ENCODE results near the gene PTPRC.

The PTPRC gene

DNA sequence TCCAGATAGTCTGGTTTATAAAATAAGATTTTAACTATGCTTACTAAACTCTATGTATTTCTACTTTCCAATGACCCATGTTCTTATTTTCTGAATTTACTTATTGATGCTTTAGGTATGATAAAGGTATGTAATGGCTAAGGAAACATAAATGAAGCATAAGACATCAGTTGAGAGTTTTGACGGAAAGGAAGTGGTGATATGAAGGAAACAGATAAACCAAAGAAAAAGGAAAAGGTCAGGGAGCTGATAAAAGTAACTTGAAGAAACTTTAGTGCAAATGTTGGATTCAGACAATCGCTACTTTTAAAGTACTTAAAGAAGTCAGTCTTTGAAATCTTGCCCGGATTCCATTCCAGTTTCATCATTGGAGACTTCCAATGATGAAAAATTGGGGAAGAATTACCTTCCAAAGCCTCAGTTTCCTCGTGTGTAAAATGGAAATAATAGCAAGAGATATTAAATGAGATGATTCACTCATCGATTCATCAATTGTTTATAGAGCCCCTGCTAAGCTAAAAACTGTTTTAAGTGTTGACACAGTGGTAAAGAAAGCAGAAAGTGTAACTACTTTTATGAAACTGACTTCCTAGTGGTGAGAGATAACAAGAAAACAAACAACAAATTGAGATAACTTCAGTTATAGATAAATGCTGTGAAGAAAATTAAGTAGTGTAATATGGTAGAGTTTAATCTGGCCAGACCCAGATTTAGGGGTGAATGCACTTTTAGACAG, 10.6 kb downstream of the PTPRC start:
- no peak for DNase-seq

DNA sequence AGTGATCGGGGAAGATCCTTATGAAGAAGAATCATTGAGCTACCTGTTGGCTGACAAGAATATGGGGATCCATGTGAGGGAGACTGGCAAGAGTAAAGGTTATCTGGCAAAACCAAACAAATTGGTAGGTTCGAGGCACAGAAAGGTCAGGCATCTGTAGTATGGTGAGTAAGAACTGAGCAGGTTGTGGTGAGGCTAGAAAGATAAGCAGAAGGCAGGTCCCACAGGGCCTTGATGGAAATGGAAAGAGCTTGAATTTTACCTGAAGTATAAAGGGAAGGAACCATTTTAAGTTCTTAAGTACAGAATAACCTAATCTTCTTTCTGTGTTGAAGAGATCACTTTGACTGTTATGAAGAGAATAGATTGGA, 11.1 kb downstream of the PTPRC start:
- DNase-seq: no peak

DNA sequence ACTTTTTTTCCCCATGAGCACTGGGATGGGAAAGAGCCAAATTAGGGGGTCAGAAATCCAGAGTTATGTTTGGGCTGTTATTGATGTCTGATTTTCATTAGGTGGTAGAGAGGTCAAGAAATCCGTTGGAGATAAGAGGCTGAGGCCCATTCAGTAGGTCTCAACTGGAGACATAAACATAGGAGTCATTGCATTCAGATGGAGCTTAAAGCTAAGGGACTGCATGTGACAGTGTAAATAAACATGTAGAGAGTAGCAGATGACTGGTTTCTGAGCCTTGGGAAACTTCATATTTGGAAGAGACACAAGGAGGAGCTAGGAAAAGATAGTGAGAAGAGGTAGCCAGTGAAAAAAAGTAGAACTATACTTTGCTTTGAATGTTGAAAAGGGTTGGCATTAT, 11.7 kb downstream of the PTPRC start:
- no peak for DNase-seq

DNA sequence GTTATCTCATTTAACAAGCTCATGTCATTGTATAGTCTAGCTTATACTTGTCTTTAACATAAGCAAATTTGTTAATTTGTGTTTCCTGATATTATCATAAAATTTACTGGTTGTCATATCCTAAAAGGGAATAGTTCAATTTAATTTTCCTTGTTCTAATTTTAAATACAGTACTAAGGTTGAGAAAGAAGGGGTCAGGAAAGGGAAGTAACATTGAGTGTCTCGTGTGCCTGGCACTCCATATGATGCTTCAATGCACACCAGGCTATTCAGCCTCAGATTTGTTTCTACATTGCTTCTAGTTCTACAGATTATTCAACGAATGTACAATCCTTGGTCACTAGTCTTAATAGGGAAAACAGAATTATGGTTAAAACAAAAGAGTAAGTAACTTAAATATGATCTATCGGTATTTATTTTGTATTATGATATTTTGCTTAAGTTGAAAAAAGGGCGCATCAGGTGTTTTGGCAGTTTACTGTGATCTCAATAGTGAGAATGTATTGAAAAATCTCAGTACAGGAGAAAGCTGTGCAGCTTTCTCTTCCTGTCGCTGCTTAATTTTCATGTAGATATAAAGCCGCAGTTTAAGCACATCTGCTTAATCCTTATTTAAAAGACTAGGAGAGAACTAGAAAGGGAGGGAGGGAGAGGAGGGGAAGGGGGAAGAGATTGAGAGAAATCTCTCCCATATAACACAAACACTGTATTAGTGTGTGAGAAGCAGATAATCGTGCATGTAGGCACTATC, 13.0 kb downstream of the PTPRC start:
- no peak for DNase-seq

DNA sequence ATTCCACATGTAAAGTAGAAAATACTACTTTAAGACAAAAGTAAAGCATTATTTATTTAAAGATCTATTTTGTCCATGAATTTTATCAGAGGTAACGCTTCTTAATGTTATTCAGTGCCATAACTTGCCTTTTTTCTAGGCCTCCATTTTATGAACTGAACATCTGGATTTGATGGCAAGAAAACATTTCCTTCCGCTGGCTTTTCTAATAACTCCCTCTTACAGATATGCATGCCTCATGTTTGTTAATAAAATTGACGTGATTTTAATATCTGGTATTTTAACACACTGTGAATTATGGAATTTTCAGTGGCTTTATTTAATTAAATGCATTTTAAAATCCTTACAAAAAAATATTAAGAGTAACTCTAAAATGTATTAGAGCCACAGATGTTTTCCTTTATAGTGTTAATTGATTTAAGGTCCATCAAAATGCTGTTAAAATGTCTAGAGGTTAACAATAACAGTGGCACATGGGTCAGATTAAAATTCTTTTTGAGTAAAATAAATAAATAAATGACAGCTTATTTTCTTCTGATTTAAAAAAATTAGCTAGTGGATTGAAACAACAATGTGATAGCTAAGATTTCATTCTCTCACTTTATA, 15.1 kb downstream of the PTPRC start:
- DNase-seq: no peak

DNA sequence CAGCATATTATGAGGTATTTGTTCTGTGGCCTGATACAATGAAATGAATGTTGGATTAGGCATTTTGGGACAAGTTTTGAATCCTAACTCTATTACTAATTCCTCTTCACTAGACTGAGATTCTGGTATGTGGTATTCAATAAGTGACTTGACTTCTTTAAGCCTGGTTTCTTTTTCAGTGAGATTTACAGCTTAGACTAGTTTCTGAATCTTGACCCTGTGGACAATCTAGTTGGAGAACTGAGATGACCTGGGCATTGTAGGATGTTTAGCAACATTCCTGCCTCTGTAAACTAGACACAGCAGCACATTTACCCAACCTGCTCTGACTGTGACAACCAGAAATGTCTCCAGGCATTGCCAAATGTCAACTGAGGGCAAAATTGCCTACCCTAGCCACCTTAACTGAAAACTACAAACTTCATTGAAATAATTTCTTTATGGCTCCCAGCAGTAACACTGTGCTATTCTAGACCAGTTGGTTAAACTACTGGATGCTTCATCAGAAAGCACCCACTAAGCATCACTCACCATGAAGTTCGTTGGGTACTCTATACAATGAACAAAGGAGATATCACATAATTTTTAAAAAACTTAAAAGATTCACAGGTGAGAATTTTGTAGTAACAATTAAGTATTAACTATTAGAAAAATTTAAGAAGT, 16.8 kb downstream of the PTPRC start:
- no peak for DNase-seq

DNA sequence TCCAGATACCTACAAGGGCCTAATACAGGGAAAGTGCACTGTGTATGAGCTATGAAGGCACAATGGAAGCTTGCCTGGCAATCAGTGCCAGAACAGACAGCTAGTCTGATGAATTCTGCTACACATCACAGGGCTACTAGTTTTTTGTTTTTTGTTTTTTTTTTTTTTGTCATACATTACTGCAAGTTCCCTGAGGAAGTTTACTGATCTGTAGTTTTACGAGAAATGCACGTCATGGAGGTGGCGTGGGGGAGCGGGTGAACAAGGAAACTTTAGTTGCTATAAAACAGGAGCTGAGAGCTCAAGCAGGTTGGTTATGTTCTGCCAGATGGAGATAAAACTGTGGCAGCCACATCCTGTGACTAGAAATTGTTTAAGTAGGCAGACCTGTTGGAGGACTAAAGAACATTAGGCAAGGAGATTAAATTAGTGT, 17.7 kb downstream of the PTPRC start:
- DNase-seq: no peak

DNA sequence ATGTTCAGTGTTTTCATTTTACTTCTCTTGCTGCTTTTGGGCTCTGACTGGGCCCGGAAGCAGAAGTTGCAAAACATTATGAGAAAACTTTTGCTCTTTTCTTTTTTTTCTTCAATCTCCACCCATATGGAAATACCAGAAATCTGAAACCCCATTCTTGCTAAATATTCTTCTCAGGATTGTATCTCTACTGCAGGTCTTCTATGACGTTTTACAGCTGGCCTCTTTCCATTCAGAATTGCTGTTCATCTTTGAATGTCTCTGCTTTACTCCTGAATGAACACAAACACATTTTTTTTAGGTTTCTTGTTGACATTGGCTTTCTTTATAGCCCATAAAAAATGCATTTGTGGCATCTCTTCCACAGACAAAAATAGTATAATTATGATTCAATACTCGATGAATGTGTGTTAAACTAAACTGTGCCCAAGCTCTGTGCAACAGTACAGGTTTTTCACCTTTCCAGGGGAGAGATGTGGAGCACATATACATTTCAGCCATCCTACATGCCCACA, 18.8 kb downstream of the PTPRC start:
- DNase-seq: no peak

DNA sequence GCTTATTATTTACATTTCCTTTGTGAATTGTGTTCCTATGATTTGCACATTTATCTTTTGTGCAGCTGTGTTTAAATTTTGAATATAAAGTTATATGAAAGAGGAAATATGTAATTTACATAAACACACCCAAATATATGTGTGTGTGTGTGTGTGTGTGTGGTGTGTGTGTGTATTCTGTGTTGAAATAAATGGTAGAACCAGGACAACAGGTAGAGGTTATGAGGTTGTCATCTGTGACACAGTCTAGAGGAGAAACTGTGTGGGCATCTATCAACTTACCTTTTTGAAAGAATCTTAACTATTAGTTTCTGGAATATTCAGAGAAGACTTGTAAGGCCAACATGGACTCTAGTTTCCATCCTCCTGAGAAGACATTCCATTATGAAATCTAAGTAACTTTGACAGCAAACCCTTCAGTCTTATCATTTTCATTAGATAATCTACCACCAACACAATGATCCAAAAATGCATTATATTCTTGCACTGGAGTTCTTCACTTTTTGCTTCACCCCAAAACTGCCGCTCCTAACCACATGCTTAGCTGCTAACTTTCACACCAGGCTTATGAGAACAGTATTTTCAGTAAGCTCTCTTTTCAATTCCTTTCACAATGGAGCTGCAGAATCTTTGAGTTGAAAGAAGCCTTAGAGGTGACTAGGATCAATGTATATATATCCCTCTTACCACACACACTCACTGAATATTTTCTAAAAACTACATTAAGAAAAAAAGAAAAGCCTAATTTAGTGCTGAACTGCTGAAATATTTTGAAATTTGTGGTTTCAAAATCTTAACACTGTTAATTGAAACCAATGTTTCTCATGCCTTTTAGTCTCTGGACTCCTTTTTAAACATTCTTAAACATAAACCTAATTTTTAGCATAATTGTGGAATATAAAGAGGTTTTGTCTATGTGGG, 21.8 kb downstream of the PTPRC start:
- no peak for DNase-seq

DNA sequence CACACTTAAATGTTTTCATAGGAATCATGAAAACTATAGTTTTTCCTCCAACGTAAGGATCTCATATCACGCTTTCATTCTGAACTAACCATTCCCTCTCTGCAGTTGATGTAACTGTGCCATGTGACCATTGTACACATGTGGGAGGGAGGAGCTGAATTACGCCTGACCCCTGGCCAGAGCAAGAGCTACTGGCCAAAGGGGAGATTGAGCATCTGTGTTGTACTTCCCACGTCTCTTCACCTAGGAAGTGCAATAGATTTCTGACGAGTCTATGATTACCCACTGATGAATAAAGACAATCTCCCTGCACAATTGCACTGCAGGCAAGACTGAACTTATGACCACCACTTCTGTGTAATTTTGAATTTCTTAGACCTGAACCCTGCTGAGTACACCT, 24.0 kb downstream of the PTPRC start:
- DNase-seq: no peak

DNA sequence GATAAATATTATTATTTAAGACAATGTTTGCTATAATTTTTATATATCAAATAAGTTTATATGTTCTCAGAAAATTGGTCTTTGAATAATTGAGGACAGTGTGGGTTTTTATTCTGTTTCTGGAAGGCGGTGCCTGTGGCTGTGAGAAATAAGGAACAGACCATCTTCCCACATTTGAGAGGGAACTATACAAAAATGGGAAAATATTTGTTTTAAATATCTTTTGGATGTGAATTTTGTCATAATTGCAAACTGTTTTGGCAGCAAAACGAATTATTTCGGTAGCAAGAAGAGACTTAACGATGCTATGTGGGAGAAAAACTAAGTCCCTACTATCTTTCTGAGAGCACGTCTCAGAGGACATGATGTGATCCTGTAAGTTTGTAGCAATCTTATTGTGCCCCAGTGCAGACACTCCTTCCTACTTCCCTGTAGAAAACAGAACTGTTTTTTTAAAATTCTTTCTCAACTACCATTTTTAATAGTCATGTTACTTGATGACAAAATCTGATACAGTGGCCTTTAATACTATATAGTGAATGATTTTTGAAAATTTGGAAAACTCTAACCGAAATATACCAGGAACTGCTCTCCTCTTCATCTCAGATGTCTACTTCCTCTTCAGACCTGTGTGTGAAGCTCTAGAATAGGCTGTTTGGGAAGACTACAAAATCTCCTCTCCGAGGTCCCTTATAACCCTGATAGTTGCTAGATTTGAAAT, 25.4 kb downstream of the PTPRC start:
- DNase-seq: no peak

DNA sequence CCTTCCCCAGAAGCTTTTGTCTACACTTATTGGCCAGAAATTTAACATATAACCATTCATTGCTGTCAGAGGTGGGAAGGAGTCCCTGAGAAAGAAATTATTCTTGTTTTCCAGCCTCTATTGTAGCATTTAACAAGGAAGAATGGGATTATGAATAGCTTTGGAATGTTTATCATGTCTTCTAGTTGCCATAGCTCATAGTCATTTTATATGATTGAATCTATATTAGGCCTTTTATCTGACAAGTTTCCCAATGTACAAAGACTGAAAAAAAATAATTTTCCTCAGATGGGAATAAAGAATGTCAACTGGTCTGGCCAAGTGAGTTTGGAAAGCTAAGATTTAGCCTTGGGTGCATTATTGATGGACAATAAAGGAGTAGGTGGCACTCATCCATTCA, 28.3 kb downstream of the PTPRC start:
- DNase-seq: no peak

DNA sequence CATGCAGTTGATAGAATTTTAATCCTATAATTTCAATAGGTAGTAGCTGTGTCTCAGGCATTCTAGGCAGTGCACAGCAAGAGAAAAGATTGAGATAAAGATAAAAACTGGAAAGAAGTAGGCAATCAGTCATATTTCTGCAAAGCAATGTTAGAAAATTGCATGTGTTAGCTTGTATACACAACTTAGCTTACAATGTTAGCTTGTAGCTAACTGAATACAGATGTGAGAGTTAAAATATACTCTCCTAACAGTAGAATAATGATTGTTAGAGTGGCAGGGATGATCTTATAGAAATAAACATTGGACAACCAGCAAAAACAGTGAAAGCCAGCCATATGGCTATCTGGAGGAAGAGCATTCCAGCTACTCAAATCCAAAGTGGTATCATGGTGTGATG, 29.0 kb downstream of the PTPRC start:
- no peak for DNase-seq

DNA sequence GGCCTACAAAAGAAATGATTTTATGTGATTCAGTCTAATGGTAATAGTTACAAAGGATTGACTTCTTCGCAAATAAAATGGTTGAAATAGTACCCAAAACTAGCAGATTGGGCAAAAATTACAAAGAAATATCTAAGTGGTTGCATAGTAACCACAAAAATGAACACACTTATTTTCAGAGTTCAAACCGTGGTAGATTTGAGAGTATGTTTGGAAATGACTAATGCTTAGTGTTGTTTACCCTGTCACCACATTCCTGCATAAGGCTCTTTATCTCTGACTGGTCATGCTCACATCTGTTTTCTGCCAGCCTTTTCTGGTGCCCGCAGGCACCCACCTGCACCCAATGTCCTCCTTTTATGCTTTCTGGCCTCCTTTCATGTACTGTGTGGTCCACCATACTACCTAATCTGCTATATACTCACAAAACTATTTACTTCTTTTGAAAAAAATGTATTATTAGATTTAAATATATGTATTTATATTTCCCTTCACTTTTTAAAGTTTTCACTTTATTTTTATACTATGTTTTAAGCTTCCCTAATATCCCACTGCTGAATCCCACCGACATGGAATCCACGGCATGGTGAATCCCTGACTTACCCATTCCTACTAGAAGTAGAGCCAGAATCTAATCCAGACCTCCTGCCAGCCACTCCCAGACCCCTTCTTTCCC, 30.3 kb downstream of the PTPRC start:
- DNase-seq: no peak

DNA sequence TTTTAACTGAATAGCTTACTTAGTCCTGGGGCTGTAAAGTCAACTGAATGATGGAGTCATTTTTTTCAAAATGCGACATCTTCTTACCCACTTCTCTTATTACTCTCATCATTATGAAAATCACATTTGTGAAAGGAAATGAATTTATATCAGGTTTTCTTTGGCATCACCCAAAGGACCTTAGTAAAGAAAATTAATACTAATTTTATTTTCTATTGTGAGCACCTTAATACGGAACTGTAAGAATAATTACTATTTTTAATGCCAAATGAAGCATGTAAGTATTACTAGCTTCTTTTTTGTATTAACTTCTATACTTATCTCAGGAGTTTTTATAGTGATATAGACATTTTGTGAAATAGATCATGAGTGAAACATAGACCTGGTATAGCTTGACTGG, 30.9 kb downstream of the PTPRC start:
- no peak for DNase-seq

DNA sequence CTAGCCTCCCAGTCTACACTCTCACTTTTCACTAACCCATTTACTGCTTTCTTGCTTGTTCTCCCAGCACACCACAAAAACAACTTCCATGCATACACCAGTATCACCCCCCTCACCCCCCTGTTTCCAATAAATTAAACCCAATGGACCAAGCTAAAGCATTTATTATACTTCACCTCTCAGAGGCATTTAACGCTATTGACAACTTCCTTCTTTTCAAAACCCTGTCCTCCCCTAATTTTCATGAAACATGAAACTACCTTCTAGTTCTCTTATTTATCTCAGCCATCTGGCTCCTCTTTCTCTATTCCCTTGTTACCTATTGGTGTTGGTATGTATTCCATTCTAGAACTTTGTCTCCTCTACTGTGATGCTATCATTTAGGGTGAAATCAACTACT, 32.3 kb downstream of the PTPRC start:
- no peak for DNase-seq

DNA sequence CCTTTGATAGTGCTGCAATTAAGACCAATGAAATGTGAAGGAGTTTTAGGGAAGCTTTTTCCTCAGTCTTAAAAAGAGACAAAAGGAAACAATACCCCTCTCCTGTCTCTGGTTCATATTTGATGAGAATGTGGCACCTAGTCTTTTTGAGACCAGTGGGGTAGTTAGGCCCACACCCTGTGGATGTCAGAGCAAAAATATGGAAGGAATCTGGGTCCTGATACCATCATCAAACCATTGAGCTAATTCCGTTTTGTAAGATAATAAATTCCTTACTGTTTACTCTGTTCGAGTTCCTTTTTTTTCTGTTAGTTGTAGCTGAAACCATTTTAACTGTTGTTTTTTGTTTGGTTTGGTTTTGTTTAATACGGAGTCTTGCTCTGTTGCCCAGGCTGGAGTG, 33.3 kb downstream of the PTPRC start:
- no peak for DNase-seq

DNA sequence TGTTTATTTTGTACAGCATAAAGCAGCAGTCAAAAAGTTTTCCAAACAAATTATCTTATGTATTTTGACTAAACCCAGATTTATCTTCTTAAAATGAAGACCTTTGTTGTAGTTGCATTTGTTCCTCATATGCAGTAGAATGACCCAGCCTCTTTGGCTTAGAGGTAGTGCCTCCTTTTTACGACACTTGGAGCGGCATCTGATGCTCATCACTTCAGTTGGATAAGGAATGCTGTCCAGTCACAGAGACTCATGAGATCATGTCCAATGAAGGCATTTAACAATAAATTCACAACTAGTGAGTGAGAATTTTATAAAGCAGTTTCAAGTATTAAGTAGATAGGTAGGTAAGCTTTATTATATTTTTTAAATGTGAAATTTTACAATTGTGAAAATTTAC, 35.2 kb downstream of the PTPRC start:
- no peak for DNase-seq

DNA sequence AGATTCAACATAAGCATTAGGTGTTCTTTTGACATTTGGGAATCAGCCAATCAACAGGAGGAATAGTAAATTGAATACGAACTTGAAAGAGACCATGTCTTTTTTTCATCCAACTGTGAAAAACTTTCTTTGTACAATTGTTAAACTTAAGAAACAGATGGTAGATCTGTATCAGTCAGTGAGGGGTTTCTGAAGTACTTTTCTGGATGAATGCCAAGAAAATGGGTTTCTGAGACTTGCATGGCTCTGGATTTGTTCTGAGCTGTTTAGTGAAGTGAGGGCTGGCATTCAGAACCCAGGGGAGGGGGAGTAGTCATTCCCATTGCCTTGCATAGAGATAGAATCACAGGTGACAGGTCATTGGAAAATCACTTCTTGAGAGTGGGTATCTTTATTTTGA, 37.4 kb downstream of the PTPRC start:
- no peak for DNase-seq

DNA sequence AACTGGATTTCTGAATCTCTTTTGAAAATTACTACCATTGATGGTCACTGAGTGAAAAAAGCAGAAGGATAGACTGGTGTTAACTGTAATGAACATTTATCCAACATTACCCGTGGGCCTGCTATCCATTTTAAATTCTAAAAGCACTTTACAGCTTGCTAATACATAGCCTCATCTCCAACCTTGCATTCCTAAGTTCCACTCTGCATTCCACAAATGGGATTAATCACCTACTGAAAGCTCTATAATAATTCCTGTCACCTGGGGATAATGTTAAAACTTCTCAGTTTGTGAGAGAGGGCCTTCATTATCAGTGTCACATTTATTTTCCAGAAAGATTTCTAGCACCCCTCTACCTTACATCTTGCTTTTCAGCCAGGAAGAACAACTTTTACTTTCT, 38.2 kb downstream of the PTPRC start:
- no peak for DNase-seq

DNA sequence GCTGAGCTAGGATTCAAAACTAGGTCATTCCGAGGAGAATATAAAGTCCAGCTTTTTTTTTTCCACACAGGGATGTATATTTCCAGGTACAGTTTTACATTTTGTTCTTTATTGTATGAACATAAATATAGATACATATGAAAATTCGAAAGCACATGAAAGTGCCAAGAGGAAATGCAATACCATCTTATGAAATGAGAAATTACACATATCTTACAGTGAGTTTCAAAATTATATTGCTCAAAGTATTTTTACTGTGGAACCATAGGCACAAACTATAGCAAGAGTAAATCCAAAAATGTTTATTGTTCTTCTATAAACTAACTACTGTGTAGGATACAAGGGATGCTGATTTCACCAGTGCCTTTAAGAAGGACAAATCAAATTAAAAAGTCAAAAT, 39.0 kb downstream of the PTPRC start:
- no peak for DNase-seq

Measured in NCI-H1436 treated with DMSO at 0.1 percent for 48 hours (cell line).